ENCODE data around the gene SLC25A2. TPM values are rescaled to one million over a fixed set of nuclear protein-coding genes. Genes with fewer than 3 reads are reported as not detected.

Gene SLC25A2
- total RNA-seq (2014; rRNA removed; shearing (Covaris generic)) (not detected in 2 replicates), polyA plus RNA-seq (2016; fragmentation: Nextera tagmentation; extraction: Ambion mirVana) (not detected in 2 replicates)
- long read RNA-seq = 0 reads

DNA sequence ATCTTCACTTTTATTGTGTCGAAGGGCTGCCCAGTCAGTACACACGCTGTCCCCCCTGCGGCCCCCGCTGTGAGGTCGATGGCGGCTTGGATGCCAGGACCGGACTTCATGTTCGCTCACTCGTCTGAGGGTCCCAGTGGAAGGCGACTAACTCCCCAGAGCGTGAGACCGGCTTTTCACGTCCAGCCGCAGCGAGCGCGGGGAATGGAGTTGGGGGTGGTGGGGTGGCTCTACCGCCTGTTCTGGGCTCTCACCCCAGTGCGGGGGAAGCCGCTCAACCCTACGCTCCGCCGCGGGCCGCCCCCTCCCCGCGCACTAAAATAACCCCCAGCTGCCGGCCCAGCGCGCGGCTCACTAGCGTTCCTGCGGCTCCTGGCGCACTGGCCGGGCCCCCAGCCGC is at the start of gene SLC25A2:
TSS of gene SLC25A2 (minus strand) at position 294 of the 400 bp plus-strand sequence. CDS start at position 110, 184 bp downstream.
- Histone ChIP-seq H3K4me3 (no peak within 1 kb of the TSS), H4K20me1 (replicated peaks; ENCODE audit: insufficient read depth) (0 out of 2 replicates have a peak, but pooled peaks cover 6% of the 10 kb centered on the region), H3K27me3 (ENCODE audit: insufficient read depth) (no peaks in the 10 kb centered on the region), H3K27ac (ENCODE audit: low read depth) (no peak within 1 kb of the TSS), H3K4me2 (no peak within 1 kb of the TSS), H3K79me2 (replicated peaks; ENCODE audit: insufficient read depth) (no peaks in the 10 kb centered on the region), H3K4me1 (ENCODE audit: insufficient read depth) (no peaks in the 10 kb centered on the region), H2AFZ (no peak within 1 kb of the TSS), H3K36me3 (ENCODE audit: insufficient read depth) (no peaks in the 10 kb centered on the region), H3F3A (replicated peaks; ENCODE audit: low read depth) (no peaks in the 10 kb centered on the region), H3K9me2 (ENCODE audit: insufficient read depth) (no peaks in the 10 kb centered on the region)
- Mint-ChIP-seq H3K36me3 (ENCODE audit: low read depth) (peaks cover 11% of the 10 kb centered on the region; the same call in 1 of the 3 replicates), H3K9me3 (peaks cover 35% of the 10 kb centered on the region), H3K4me3 (no peak within 1 kb of the TSS), H3K4me1 (no peaks in the 10 kb centered on the region), H3K27ac (no peak within 1 kb of the TSS), H3K27me3 (ENCODE audit: insufficient read depth, low read depth, poor library complexity) (peaks cover 3% of the 10 kb centered on the region)
- TF ChIP-seq CREB1 (CRISPR knock-in tag; IDR thresholded peaks at IDR 0.05; ENCODE audit: low read depth) (no peak), REST (IDR thresholded peaks at IDR 0.05; ENCODE audit: unreplicated experiment) (no peak)
- no peak for ATAC-seq
- DNase-seq (ENCODE audit: low spot score) = no peak

GRCh38 chr5:141351591-141351990 is 47.7 kb upstream of the SLC25A2 start:
- Histone ChIP-seq H3K4me3 (no peak overlapping the region), H3K4me2 (no peak overlapping the region), H3K27me3 (ENCODE audit: insufficient read depth) (no peaks in the 10 kb centered on the region), H3K36me3 (ENCODE audit: insufficient read depth) (no peaks in the 10 kb centered on the region), H3F3A (replicated peaks; ENCODE audit: low read depth) (0 out of 2 replicates have a peak, but pooled peaks cover 3% of the 10 kb centered on the region), H4K20me1 (replicated peaks; ENCODE audit: insufficient read depth) (no peaks in the 10 kb centered on the region), H2AFZ (no peak overlapping the region), H3K4me1 (ENCODE audit: insufficient read depth) (no peaks in the 10 kb centered on the region), H3K9me2 (ENCODE audit: insufficient read depth) (no peaks in the 10 kb centered on the region), H3K27ac (ENCODE audit: low read depth) (no peak overlapping the region), H3K79me2 (replicated peaks; ENCODE audit: insufficient read depth) (no peaks in the 10 kb centered on the region)
- Mint-ChIP-seq H3K27ac (no peak overlapping the region), H3K27me3 (ENCODE audit: insufficient read depth, low read depth, poor library complexity) (peaks cover 9% of the 10 kb centered on the region), H3K4me1 (peaks cover 2% of the 10 kb centered on the region; the same call in 2 of the 3 replicates), H3K4me3 (no peak overlapping the region), H3K36me3 (ENCODE audit: low read depth) (peaks cover 60% of the 10 kb centered on the region), H3K9me3 (peaks cover 67% of the 10 kb centered on the region)
- ATAC-seq (no peak), DNase-seq (ENCODE audit: low spot score) (no peak)
- TF ChIP-seq ZNF114 (CRISPR knock-in tag; IDR thresholded peaks at IDR 0.05) = no peak
- no peak for TF ChIP-seq CTCF (conservative IDR thresholded peaks at IDR 0.05; ENCODE audit: low read depth in 2 of 2)
- no peak for TF ChIP-seq POLR2AphosphoS5 (IDR thresholded peaks at IDR 0.05; ENCODE audit: low read depth)
- no peak for TF ChIP-seq STAT1 (IDR thresholded peaks at IDR 0.05; ENCODE audit: unreplicated experiment)
- TF ChIP-seq CREB1 (CRISPR knock-in tag; IDR thresholded peaks at IDR 0.05; ENCODE audit: low read depth) = no peak
- no peak for TF ChIP-seq NANOG (IDR thresholded peaks at IDR 0.05; ENCODE audit: borderline replicate concordance)
- TF ChIP-seq EZH2 (IDR thresholded peaks at IDR 0.05; ENCODE audit: low read depth, unreplicated experiment) = no peak
- no peak for TF ChIP-seq REST (IDR thresholded peaks at IDR 0.05; ENCODE audit: unreplicated experiment)
- no peak for TF ChIP-seq EZH2phosphoT487 (IDR thresholded peaks at IDR 0.05; ENCODE audit: unreplicated experiment)
- no peak for TF ChIP-seq ZNF331 (CRISPR knock-in tag; IDR thresholded peaks at IDR 0.05; ENCODE audit: low read depth)
- TF ChIP-seq JUNB (IDR thresholded peaks at IDR 0.05; ENCODE audit: unreplicated experiment) = no peak
- TF ChIP-seq, protein P1, sequence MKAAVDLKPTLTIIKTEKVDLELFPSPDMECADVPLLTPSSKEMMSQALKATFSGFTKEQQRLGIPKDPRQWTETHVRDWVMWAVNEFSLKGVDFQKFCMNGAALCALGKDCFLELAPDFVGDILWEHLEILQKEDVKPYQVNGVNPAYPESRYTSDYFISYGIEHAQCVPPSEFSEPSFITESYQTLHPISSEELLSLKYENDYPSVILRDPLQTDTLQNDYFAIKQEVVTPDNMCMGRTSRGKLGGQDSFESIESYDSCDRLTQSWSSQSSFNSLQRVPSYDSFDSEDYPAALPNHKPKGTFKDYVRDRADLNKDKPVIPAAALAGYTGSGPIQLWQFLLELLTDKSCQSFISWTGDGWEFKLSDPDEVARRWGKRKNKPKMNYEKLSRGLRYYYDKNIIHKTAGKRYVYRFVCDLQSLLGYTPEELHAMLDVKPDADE (IDR thresholded peaks at IDR 0.05) = no peak
